Nephron progenitor cell (in vitro differentiated cells): ENCODE data around the gene RGL1.

ENCODE experiments used
- DNase-seq: peaks from one replicate; pipeline ENCODE4 v3.0.0; 2021
- H3K27ac Mint-ChIP-seq: 2 replicates; pipeline ENCODE4 v1.8.0; 2021; ENCODE audit warnings: mild to moderate bottlenecking, moderate library complexity, mixed read lengths
- H3K27me3 Mint-ChIP-seq: 2 replicates; pipeline ENCODE4 v1.8.0; 2021; ENCODE audit warnings: mild to moderate bottlenecking, low read depth, mixed read lengths; ENCODE audit not compliant: poor library complexity
- H3K36me3 Mint-ChIP-seq: 2 replicates; pipeline ENCODE4 v1.8.0; 2021; ENCODE audit warnings: low read depth, mixed read lengths
- H3K4me1 Mint-ChIP-seq: 2 replicates; pipeline ENCODE4 v1.8.0; 2021; ENCODE audit warnings: mixed read lengths
- H3K4me3 Mint-ChIP-seq: 2 replicates; pipeline ENCODE4 v1.8.0; 2021; ENCODE audit warnings: mild to moderate bottlenecking, moderate library complexity, mixed read lengths
- H3K9me3 Mint-ChIP-seq: 2 replicates; pipeline ENCODE4 v1.8.0; 2021; ENCODE audit warnings: mild to moderate bottlenecking, moderate library complexity, mixed read lengths
- TF ChIP-seq, protein P1 (sequence below): fragments of 200-600 bp; sonication (generic); IDR thresholded peaks from 2 replicates; pipeline ENCODE4 v1.5.0; 2021; ENCODE audit warnings: antibody characterized with exemption

Gene RGL1

DNA sequence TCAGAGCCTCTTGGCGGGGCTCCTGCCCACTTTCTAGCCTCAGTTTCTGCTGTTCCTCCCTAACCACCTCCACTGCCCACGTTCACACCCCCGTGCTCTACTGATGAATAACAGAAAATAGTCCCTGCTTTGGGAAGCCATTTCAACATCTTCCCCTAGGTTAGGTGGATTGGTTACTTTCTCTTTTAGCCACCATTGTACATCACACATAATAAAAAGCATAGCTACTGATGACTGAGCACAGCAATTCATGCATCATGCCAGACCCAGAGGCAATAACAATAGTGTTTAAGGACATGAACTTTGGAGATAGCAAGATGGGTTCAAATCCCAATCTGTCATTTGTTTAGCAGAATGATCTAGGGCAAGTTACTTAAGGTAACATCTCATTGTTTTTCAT, 158.0 kb downstream of the RGL1 start:
- Mint-ChIP-seq H3K27ac (no peak overlapping the region), H3K27me3 (peaks cover 2% of the 10 kb centered on the region), H3K9me3 (no peaks in the 10 kb centered on the region), H3K36me3 (no peaks in the 10 kb centered on the region), H3K4me3 (no peak overlapping the region), H3K4me1 (no peaks in the 10 kb centered on the region)
- TF ChIP-seq, protein P1, sequence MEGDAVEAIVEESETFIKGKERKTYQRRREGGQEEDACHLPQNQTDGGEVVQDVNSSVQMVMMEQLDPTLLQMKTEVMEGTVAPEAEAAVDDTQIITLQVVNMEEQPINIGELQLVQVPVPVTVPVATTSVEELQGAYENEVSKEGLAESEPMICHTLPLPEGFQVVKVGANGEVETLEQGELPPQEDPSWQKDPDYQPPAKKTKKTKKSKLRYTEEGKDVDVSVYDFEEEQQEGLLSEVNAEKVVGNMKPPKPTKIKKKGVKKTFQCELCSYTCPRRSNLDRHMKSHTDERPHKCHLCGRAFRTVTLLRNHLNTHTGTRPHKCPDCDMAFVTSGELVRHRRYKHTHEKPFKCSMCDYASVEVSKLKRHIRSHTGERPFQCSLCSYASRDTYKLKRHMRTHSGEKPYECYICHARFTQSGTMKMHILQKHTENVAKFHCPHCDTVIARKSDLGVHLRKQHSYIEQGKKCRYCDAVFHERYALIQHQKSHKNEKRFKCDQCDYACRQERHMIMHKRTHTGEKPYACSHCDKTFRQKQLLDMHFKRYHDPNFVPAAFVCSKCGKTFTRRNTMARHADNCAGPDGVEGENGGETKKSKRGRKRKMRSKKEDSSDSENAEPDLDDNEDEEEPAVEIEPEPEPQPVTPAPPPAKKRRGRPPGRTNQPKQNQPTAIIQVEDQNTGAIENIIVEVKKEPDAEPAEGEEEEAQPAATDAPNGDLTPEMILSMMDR, result no peak
- DNase-seq, result no peak

DNA sequence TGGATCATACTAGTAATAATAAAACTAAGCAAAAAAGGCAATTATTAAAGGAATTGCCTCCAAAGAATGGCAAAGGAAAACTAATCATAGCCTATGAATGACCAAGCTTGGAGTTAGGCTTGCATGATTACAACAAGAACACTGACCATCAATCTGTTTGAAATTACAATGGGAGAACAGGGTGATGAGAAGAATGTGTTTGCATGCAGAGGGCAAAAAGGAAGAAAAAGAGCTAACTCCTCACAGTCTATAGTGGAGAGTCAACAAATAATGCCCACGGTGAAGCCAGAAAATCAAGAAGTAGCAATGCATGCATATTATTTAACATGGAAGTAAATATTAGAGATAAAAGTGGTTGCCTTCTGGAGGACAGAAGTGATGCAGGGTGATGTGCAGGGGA, 160.8 kb downstream of the RGL1 start:
- TF ChIP-seq, protein P1, result no peak
- no peak for DNase-seq
- H3K4me3 Mint-ChIP-seq, result no peak overlapping the region
- no peaks in the 10 kb centered on the region for H3K9me3 Mint-ChIP-seq
- no peak overlapping the region for H3K27ac Mint-ChIP-seq
- no peaks in the 10 kb centered on the region for H3K36me3 Mint-ChIP-seq
- peaks cover 5% of the 10 kb centered on the region for H3K27me3 Mint-ChIP-seq
- H3K4me1 Mint-ChIP-seq, result no peaks in the 10 kb centered on the region

DNA sequence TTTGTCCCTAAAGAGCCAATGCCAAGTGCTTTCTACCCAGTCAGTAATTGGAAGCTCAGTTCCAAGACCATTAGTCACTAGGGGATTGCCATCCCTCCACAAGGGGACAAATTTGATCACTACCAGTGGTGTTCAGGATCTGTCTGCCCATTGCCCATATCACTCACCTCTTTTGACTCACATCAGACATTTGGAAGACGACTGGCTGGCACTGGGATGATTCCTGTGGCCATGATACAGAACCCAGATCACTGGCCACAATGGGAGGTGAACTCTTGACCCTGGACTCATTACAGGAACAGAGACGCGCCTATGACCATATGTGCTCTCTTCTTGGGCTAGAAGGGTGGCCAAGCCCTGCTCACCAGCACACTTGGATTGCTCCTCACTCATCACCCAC, 161.6 kb downstream of the RGL1 start:
- no peak for DNase-seq
- H3K27ac Mint-ChIP-seq, result no peak overlapping the region
- peaks cover 5% of the 10 kb centered on the region for H3K27me3 Mint-ChIP-seq
- H3K9me3 Mint-ChIP-seq, result no peaks in the 10 kb centered on the region
- H3K4me3 Mint-ChIP-seq, result no peak overlapping the region
- no peaks in the 10 kb centered on the region for H3K36me3 Mint-ChIP-seq
- TF ChIP-seq, protein P1, result no peak
- H3K4me1 Mint-ChIP-seq, result no peaks in the 10 kb centered on the region

DNA sequence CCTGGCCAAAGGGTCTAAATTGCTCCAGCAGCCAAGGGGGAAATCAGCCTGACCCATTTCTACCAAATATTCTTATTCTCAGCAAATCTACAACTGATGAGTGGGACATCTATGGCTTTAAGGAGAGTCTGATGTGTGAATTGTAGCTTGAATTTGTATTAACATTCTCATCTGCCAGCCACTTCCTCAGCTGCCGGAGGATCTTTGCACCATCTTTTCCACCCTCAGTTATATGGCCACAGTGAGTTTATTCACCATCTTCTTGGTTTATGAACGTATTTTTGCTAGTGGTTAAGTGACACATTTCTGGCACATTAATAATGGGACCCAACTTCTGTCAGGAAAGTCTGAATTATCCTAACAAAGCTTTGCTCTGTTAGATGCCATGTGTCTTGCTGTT, 163.0 kb downstream of the RGL1 start:
- DNase-seq, result no peak
- TF ChIP-seq, protein P1, result no peak
- Mint-ChIP-seq H3K4me1 (no peaks in the 10 kb centered on the region), H3K9me3 (no peaks in the 10 kb centered on the region), H3K27ac (no peak overlapping the region), H3K27me3 (peaks cover 5% of the 10 kb centered on the region), H3K4me3 (no peak overlapping the region), H3K36me3 (no peaks in the 10 kb centered on the region)

DNA sequence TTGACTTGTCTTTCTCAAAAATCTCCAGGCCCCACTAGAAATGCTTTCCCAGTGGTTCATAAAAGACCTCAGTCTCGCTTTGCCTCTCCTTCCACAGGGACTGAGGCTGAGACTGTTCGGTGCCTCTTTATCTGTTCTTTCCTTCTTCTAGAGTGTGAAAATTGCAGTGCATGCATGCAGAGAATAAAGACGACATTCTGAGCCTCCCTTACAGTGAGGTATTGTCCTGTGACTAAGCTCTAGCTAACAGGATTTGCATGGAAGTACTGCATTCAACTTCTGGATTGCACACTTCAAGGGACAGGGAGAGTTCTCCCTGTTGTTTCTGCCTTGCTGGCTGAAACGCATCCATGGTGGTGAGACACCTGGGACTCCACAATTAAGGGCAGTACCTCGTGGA, 163.5 kb downstream of the RGL1 start:
- peaks cover 5% of the 10 kb centered on the region for H3K27me3 Mint-ChIP-seq

More for the DNA sequence above, 163.5 kb downstream of the RGL1 start:
- Mint-ChIP-seq H3K4me1 (no peaks in the 10 kb centered on the region), H3K36me3 (no peaks in the 10 kb centered on the region), H3K4me3 (no peak overlapping the region), H3K27ac (no peak overlapping the region), H3K9me3 (no peaks in the 10 kb centered on the region)
- TF ChIP-seq, protein P1, result no peak
- DNase-seq, result no peak
